ENCODE results near the gene ANKRD33.
A peak's percentile ranks its signal among the peaks of the same experiment; 100 is the strongest.

Gene ANKRD33

DNA sequence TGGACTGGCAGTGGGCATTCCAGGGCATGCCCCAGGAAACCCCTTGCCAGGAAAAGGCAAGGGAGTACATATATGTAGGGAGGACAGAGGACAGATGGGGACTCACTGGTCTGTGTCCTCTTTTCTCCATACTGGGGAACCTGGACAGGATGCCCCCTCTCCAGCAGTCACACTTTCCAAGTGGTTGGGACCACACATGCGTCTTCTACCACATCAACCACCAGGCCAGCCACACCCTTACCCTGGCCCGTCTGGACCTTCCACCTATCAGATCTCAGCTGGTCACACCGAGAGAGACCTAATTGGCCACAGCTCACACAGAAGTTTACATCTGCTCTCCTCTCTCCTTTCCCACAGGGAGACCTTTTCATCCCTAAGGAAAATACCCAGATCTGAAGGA lies 8.3 kb downstream of the ANKRD33 start:
- peaks cover 15% of the 10 kb centered on the region for H3K27me3 Mint-ChIP-seq
- H3K36me3 Mint-ChIP-seq (ENCODE audit: low read depth), result no peaks in the 10 kb centered on the region
- peaks cover 44% of the 10 kb centered on the region for H3K4me1 Mint-ChIP-seq (ENCODE audit: low read depth)
- peak overlapping the region; percentile 21 for H3K27ac Mint-ChIP-seq
- H3K9me3 Mint-ChIP-seq, result no peaks in the 10 kb centered on the region
- no peak overlapping the region for H3K4me3 Mint-ChIP-seq
- intact Hi-C loops (cut with micrococcal nuclease), result no loop called here

DNA sequence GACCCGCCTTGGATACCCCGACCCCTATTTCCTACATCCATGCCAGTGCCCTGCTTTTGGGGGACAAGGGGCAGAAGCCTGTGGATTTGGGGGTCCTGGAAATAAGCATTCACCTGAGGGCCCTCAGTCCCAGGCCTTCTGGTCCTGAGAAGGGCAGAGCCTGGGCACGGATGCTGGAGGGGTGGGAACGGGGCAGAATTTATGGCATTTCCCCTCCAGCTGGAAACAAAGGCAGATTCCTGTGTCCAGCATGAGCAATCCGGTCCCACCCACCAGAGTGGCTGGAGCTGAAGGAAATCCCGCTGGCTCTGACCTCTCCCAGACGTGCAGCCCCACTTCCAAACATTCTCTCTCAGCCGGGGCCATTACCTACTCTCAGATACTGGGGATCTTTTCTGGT lies 9.3 kb downstream of the ANKRD33 start:
- no peak overlapping the region for H3K4me3 Mint-ChIP-seq
- H3K27ac Mint-ChIP-seq, result peak overlapping the region; percentile 9
- H3K9me3 Mint-ChIP-seq, result no peaks in the 10 kb centered on the region
- peaks cover 51% of the 10 kb centered on the region for H3K4me1 Mint-ChIP-seq (ENCODE audit: low read depth)
- H3K36me3 Mint-ChIP-seq (ENCODE audit: low read depth), result no peaks in the 10 kb centered on the region
- intact Hi-C loops (cut with micrococcal nuclease), result no loop called here
- peaks cover 17% of the 10 kb centered on the region for H3K27me3 Mint-ChIP-seq

DNA sequence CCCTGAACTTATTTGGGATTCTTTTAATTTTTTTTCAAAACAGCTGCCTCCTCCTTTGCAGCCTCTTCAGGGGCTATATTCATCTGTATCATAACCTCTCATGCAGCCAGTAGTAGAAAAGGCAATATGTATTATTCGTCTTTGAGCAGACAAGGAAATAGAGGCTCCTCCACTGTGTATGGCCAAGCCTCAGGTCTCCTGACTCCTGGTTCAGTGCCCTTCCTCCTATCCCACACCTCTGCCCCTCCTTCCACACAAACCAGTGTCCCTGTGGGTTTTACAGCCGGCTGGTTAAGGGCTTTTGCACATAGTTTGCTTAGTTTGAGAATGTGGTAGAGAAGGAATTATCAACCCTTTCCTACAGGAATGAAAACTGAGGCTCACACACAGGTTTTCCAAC lies 10.6 kb downstream of the ANKRD33 start:
- intact Hi-C loops (cut with micrococcal nuclease), result no loop called here
- H3K4me3 Mint-ChIP-seq, result no peak overlapping the region

DNA sequence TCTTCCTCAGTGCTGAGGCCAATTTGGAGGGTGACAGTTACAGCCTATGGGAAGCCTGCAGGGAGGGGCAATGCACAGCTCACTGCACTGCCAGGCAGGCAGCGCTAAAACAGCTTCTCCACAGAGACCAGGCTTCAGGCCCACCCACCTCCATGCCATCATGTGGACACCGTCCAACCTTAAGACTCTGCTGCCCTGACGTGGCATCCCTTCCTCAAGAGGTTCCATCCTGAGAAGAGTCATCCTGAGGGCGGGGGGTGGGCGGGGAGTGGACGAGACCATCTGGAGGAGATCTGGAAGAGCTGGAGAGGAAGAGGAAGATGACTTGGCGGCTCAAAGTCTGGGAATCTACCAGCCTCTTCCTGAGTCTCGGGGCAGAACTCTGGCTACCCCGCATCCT lies 11.0 kb downstream of the ANKRD33 start:
- intact Hi-C loops (cut with micrococcal nuclease), result no loop called here
- no peak overlapping the region for H3K4me3 Mint-ChIP-seq
- H3K27ac Mint-ChIP-seq, result no peak overlapping the region
- no peaks in the 10 kb centered on the region for H3K9me3 Mint-ChIP-seq
- peaks cover 46% of the 10 kb centered on the region for H3K4me1 Mint-ChIP-seq (ENCODE audit: low read depth)
- peaks cover 17% of the 10 kb centered on the region for H3K27me3 Mint-ChIP-seq
- H3K36me3 Mint-ChIP-seq (ENCODE audit: low read depth), result no peaks in the 10 kb centered on the region

More for the DNA sequence above, 10.6 kb downstream of the ANKRD33 start:
- no peaks in the 10 kb centered on the region for H3K36me3 Mint-ChIP-seq (ENCODE audit: low read depth)
- peaks cover 17% of the 10 kb centered on the region for H3K27me3 Mint-ChIP-seq
- H3K27ac Mint-ChIP-seq, result no peak overlapping the region
- H3K9me3 Mint-ChIP-seq, result no peaks in the 10 kb centered on the region
- peaks cover 46% of the 10 kb centered on the region for H3K4me1 Mint-ChIP-seq (ENCODE audit: low read depth)

DNA sequence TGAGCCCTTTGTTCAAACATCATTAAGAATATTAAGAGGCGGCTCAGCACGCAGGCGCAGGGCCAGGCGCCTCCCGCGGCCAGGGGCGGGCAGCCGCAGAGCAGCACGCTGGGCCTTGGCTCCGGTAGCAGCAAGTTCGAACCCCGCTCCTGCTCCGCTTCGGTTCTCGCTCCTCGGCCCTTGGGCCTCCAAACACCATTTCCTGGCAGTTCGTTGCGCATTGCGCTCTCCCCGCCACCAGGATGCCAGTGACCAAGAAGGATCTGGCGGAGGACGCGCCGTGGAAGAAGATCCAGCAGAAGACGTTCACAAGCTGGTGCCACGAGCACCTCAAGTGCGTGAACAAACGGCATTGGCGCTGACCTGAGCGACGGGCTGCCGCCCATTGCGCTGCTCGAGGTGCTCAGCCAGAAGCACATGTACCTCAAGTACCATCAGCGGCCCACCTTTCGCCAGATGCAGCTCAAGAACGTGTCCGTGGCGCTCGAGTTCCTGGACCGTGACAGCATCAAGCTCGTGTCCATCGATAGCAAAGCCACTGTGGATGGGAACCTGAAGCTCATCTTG lies 12.5 kb downstream of the ANKRD33 start:
- no peaks in the 10 kb centered on the region for H3K36me3 Mint-ChIP-seq (ENCODE audit: low read depth)
- no peaks in the 10 kb centered on the region for H3K9me3 Mint-ChIP-seq
- no peak overlapping the region for H3K4me3 Mint-ChIP-seq
- peaks cover 16% of the 10 kb centered on the region for H3K27me3 Mint-ChIP-seq
- peaks cover 48% of the 10 kb centered on the region for H3K4me1 Mint-ChIP-seq (ENCODE audit: low read depth)
- intact Hi-C loops (cut with micrococcal nuclease), result no loop called here
- no peak overlapping the region for H3K27ac Mint-ChIP-seq

DNA sequence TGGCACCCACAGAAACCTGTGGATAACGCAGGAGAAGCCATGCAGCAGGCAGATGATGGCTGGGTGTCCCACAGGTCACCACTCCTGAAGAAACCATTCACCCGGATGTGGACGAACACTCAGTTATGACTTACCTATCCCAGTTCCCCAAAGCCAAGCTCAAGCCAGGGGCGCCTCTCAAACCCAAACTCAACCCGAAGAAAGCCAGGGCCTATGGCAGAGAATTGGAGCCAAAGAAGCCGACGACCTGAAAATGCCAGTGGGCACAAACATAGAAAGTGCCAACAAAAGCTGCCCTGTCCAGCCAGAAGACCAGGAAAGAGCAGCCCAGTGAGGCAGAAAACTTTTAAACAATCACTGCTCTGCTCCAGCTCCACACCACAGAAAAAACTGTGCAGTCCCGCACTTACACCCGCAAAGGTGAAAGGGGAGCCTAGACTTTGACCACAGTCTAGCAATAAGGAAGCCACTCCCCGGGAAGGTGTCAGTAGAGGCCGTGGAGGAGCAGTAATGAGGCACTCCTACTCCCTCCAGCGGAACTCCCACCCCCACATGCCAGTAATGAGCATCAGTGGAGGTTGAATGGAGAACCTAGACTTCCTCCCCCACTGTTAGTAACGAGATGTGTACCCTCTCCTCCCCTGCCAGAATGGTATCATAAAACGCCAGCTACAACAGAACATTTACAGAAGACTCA lies 13.4 kb downstream of the ANKRD33 start:
- Mint-ChIP-seq H3K27ac (no peak overlapping the region), H3K4me1 (ENCODE audit: low read depth) (peaks cover 56% of the 10 kb centered on the region), H3K4me3 (no peak overlapping the region), H3K36me3 (ENCODE audit: low read depth) (no peaks in the 10 kb centered on the region), H3K9me3 (no peaks in the 10 kb centered on the region), H3K27me3 (peaks cover 17% of the 10 kb centered on the region)
- intact Hi-C loops (cut with micrococcal nuclease), result no loop called here

DNA sequence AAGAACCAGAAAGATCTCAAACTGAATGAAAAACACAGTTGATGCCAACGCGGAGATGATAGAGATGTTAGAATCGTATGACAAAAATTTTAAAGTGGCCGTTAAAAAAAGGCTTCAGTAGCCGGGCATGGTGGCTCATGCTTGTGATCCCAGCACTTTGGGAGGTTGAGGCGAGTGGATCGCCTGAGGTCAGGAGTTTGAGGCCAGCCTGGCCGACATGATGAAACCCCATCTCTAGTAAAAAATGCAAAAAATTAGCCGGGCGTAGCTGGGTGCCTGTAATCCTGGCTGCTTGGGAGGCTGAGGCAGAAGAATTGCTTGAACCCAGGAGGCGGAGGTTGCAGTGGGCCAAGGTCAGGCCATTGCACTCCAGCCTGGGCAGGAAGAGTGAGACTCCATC lies 14.0 kb downstream of the ANKRD33 start:
- H3K27me3 Mint-ChIP-seq, result peaks cover 16% of the 10 kb centered on the region
- H3K4me1 Mint-ChIP-seq (ENCODE audit: low read depth), result peaks cover 61% of the 10 kb centered on the region
- no peak overlapping the region for H3K4me3 Mint-ChIP-seq
- H3K27ac Mint-ChIP-seq, result no peak overlapping the region
- no peaks in the 10 kb centered on the region for H3K9me3 Mint-ChIP-seq
- H3K36me3 Mint-ChIP-seq (ENCODE audit: low read depth), result no peaks in the 10 kb centered on the region
- intact Hi-C loops (cut with micrococcal nuclease), result no loop called here

DNA sequence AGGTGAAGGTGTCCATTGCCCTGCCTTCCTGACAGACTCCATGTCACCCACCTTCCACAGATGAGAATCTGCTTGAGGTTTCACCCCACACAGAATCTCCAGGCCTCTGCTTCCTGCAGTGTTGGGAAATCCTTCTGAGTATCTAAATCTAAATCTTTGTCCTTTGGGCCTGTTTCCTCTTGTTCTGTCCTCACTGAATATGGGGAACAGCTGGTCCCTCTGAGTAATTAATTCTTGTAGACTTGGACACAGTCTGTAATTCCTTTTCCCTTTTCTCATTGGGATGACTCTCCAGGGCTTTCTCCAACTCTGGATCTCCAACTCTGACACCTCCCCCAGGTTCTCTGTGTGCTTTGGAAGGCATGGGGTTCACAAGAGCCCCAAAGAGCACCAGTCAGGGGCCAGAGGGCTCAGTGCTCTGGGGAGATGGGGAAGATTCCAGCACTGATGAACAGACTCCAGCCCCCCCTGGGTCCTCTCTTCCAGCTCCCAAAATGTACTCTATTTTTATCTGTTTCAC lies 17.1 kb downstream of the ANKRD33 start:
- H3K27me3 Mint-ChIP-seq, result peaks cover 30% of the 10 kb centered on the region
- H3K4me3 Mint-ChIP-seq, result no peak overlapping the region
- intact Hi-C loops (cut with micrococcal nuclease), result loop anchor here (2.0 kb wide), 1 partner anchor 18 kb away; no protein-coding TSS in a partner anchor
- H3K9me3 Mint-ChIP-seq, result no peaks in the 10 kb centered on the region
- peaks cover 46% of the 10 kb centered on the region for H3K4me1 Mint-ChIP-seq (ENCODE audit: low read depth)
- peak overlapping the region; percentile 90 for H3K27ac Mint-ChIP-seq
- no peaks in the 10 kb centered on the region for H3K36me3 Mint-ChIP-seq (ENCODE audit: low read depth)

DNA sequence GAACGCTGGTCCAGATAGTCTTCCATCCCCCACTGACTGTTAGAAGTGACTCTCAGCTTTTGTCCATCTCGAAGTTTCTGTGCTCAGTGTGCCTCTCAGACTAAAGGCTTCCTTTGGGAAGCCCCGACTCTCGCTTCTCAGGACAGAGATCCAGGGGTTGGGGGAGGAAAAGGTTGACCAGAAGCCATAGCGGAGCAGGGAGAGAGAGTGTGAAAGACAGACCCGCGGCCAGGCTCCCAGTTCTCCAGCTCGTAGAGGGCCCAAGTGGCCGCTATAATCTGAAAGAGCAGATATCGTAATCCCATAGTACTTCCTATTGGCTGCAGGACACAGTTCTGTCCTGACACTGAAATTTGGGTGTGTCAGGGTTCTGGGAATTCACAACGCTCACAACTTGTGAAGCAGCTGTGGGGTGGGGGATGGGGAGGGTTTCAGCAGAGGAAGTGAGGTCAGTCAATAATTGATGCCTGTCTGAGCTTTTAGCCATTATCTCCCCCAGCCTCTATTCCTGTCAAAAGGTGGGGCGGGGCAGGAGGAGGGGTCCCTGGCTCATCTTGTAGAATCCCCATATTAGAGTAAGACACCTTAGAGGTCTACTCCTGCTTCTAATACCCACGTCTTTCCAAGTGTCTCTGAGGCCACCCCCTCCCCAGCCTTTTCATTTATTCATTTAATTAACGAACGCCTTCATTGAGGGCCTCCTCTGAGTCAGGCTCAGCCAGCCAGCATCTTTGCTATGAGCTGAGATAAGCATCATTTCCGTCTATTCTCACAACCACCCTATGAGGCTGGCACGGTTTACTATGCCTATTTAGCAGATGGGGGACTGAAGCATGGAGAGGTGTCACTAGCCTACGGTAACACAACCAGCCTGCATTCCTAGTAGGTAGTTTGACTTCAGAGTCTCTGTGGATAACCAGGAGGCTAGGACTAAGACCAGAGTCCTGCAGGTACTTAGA lies 17.8 kb downstream of the ANKRD33 start:
- Mint-ChIP-seq H3K27me3 (peaks cover 33% of the 10 kb centered on the region), H3K4me1 (ENCODE audit: low read depth) (peaks cover 53% of the 10 kb centered on the region), H3K27ac (peak overlapping the region; percentile 90), H3K4me3 (peak overlapping the region; percentile 23), H3K36me3 (ENCODE audit: low read depth) (no peaks in the 10 kb centered on the region), H3K9me3 (no peaks in the 10 kb centered on the region)
- intact Hi-C loops (cut with micrococcal nuclease), result loop anchor here (2.0 kb wide), 1 partner anchor 17 kb away; no protein-coding TSS in a partner anchor

DNA sequence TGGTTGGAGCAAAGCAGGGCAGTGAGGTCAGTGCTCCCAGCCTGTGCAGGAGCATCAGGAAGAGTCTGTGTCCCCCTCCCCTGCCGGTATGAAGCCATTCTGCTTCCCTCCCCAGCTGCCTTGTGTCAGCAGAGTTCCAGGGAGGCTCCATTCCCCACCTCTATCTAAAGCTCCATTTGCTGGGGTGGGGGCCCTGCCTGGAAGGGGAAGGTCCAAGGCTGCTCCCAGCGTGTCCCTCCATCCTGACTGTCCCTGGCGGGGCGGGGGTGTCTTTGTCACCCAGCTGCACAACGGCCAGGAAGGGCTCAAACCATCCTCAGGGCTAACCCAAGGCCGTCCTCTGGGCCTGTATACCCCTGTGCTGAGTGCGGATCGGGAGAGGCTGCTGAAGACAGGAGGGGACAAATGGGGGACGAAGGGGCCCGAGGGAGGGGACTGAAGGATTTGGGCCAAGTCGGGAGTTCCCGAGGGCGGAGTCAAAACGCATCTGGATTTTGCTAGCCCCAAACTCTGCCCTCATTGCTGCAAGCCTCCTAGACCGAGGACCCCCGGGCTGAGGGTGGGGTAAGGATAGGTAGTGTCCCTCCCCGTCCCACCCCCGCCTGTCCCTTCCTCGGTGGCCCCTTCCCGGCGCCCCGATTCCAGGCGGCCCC lies 18.7 kb downstream of the ANKRD33 start:
- no peaks in the 10 kb centered on the region for H3K9me3 Mint-ChIP-seq
- intact Hi-C loops (cut with micrococcal nuclease), result no loop called here
- peaks cover 53% of the 10 kb centered on the region for H3K4me1 Mint-ChIP-seq (ENCODE audit: low read depth)
- peak overlapping the region; percentile 90 for H3K27ac Mint-ChIP-seq
- H3K4me3 Mint-ChIP-seq, result no peak overlapping the region
- H3K27me3 Mint-ChIP-seq, result peaks cover 35% of the 10 kb centered on the region
- H3K36me3 Mint-ChIP-seq (ENCODE audit: low read depth), result no peaks in the 10 kb centered on the region

DNA sequence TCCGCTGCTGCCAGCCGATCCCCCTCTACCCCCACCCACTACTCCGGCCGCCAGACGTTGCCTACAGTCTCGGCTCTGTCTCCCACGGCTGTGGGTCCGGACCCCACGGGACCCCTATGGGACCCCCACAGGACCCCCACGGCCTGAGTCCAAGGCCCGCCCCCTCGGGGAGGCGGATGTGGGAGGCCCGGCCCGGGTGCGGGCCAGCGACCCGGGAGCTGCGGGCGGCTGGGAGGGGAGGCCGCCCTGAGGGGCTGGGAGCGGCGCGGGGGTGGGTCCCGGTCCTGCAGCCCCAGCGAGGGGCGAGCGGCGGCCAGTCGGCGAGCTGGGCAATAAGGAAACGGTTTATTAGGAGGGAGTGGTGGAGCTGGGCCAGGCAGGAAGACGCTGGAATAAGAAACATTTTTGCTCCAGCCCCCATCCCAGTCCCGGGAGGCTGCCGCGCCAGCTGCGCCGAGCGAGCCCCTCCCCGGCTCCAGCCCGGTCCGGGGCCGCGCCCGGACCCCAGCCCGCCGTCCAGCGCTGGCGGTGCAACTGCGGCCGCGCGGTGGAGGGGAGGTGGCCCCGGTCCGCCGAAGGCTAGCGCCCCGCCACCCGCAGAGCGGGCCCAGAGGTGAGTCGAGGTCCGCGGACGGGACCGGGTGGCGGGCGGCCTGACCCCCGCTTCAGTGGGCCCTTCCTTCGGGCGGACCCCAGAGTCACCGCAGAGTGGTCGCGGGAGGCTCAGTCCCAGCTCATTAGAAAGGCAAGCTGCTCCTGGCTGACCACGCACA lies 19.4 kb downstream of the ANKRD33 start, which contains the start of gene ACVRL1:
ACVRL1 (plus strand) TSS at position 422 of the 773 bp plus-strand sequence. CDS start 4,971 bp downstream, outside the sequence.
- Mint-ChIP-seq H3K36me3 (ENCODE audit: low read depth) (no peaks in the 10 kb centered on the region), H3K27me3 (peaks cover 34% of the 10 kb centered on the region), H3K9me3 (no peaks in the 10 kb centered on the region), H3K4me3 (peak within 1 kb of the TSS; percentile 58), H3K27ac (peak within 1 kb of the TSS; percentile 90), H3K4me1 (ENCODE audit: low read depth) (peaks cover 57% of the 10 kb centered on the region)
- intact Hi-C loops (cut with micrococcal nuclease), result no loop called here

DNA sequence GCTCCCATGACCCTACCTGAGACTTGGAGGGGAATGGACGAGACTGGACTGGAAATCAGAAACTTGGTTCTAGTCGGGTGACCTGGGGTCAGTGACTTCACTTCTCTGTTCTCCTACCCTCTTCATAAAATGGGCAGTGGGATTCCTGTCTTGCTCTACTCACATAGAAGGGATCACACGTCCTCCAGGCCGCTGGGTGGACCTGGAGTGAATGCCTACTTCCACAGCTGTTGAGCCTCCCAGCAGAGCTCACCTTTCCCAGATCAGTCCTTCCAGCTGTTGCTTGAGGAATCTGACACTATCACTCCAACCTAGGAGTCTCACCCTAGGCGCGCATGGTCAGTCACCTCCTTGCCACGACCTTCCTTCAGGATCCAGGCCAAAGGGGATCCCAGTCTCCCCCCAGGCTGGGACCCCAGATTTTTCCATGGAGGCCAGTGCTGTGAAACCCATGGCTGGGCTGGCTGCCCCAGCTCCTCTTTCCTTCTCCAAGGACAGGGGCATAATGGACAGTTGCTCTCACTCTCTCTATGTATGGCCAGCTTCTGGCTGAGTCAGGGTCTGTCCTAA lies 20.0 kb downstream of the ANKRD33 start:
- Mint-ChIP-seq H3K4me1 (ENCODE audit: low read depth) (peaks cover 64% of the 10 kb centered on the region), H3K9me3 (no peaks in the 10 kb centered on the region), H3K4me3 (peak overlapping the region; percentile 58), H3K27me3 (peaks cover 34% of the 10 kb centered on the region), H3K36me3 (ENCODE audit: low read depth) (no peaks in the 10 kb centered on the region), H3K27ac (peak overlapping the region; percentile 35)
- intact Hi-C loops (cut with micrococcal nuclease), result no loop called here
